CD4-positive, alpha-beta T cell (primary cell): ENCODE measurements around the gene HSPA6. TPM values are rescaled to one million over a fixed set of nuclear protein-coding genes. Genes with fewer than 3 reads are reported as not detected.
"Not testable (repeated sequence)": the region's sequence is repeated elsewhere in the genome, so short reads cannot be mapped to it uniquely, and the experiment has no call there.

Experiments used
- ATAC-seq: fragments of 200-7000 bp; cut with Tn5 transposase; one replicate; pipeline ENCODE4 v1.10.0; 2022; ENCODE audit warnings: mild to moderate bottlenecking; ENCODE audit not compliant: poor library complexity
- CTCF ChIA-PET: fragments of 350-600 bp; sonication (Branson Sonifier 250); formaldehyde crosslinking; loops from one replicate; lab custom pipeline; 2021; ENCODE audit warnings: antibody characterized with exemption, inconsistent platforms; lab: Charles Lee
- POLR2A ChIA-PET: fragments of 350-600 bp; sonication (Branson Sonifier 250); formaldehyde crosslinking; loops from one replicate; lab custom pipeline; 2021; ENCODE audit warnings: antibody characterized with exemption, inconsistent platforms; lab: Charles Lee
- DNase-seq, 14 experiments: peaks; one replicate each; pipeline ENCODE4 v3.0.0-alpha.2; 2013 to 2020; ENCODE audit warnings: mixed read lengths in 2 of 14
- H3K27ac ChIP-seq, 2 donors: one replicate each; pipeline versions ENCODE4 v1.5.1 to v1.7.0; 2013; ENCODE audit warnings: low read length in 2 of 2, low read depth in 1 of 2, mild to moderate bottlenecking in 1 of 2
- H3K27me3 ChIP-seq, 2 experiments: 1 replicate in 1 of 2; 2 replicates in 1 of 2; pipeline versions ENCODE4 v1.6.1 to v1.7.0; 2013; ENCODE audit warnings: low read length in 2 of 2, control low read depth in 1 of 2, mild to moderate bottlenecking in 1 of 2, moderate library complexity in 1 of 2; ENCODE audit not compliant: insufficient read depth in 2 of 2, control insufficient read depth in 1 of 2
- H3K36me3 ChIP-seq: one replicate; pipeline ENCODE4 v1.6.1; 2013; ENCODE audit warnings: low read length, control low read depth; ENCODE audit not compliant: insufficient read depth
- H3K4me1 ChIP-seq: one replicate; pipeline ENCODE4 v1.6.1; 2013; ENCODE audit warnings: low read length, control low read depth; ENCODE audit not compliant: insufficient read depth
- H3K4me3 ChIP-seq: one replicate; pipeline ENCODE4 v1.5.1; 2013; ENCODE audit warnings: mild to moderate bottlenecking, low read length, moderate library complexity
- H3K9me3 ChIP-seq, 2 experiments: 1 replicate in 1 of 2; 2 replicates in 1 of 2; pipeline versions ENCODE4 v1.6.1 to v1.7.0; 2013; ENCODE audit warnings: low read length in 2 of 2, mild to moderate bottlenecking in 2 of 2, control low read depth in 1 of 2, moderate library complexity in 1 of 2; ENCODE audit not compliant: control insufficient read depth in 1 of 2, insufficient read depth in 1 of 2
- H3K27ac Mint-ChIP-seq: one replicate; pipeline ENCODE4 v1.8.0; 2020; ENCODE audit warnings: mixed read lengths
- H3K27me3 Mint-ChIP-seq: one replicate; pipeline ENCODE4 v1.8.0; 2021; ENCODE audit warnings: mixed read lengths
- H3K36me3 Mint-ChIP-seq: one replicate; pipeline ENCODE4 v1.8.0; 2021; ENCODE audit warnings: low read depth, mixed read lengths
- H3K4me1 Mint-ChIP-seq: one replicate; pipeline ENCODE4 v1.8.0; 2021; ENCODE audit warnings: low read depth, mixed read lengths
- H3K4me3 Mint-ChIP-seq: one replicate; pipeline ENCODE4 v1.8.0; 2020; ENCODE audit warnings: mild to moderate bottlenecking, mixed read lengths
- H3K9me3 Mint-ChIP-seq: one replicate; pipeline ENCODE4 v1.8.0; 2020; ENCODE audit warnings: mixed read lengths
- intact Hi-C, 2 experiments: fragments of 100-400 bp; cut with DNase I in 1 of 2; cut with micrococcal nuclease in 1 of 2; formaldehyde crosslinking; loops; one replicate each; pipeline versions ENCODE4 v1.15.1 to v1.9.0; 2023 to 2025; cut with DNase I, micrococcal nuclease
- total RNA-seq, 174 experiments: library from RNA in 2 of 174; stranded (reverse) in 2 of 174; gene quantifications; one replicate each; pipeline ENCODE4 v1.2.3 and lab custom pipeline; 2021 to 2026

Gene HSPA6
- total RNA-seq, 2 experiments from 2014 or later = 0.78 to 1.0 TPM

- CTCF ChIA-PET, H3K4me1 ChIP-seq, ATAC-seq, intact Hi-C loops, H3K4me3 ChIP-seq, H3K27ac Mint-ChIP-seq, DNase-seq, H3K36me3 ChIP-seq, H3K4me1 Mint-ChIP-seq, POLR2A ChIA-PET, H3K4me3 Mint-ChIP-seq, H3K27me3 ChIP-seq, H3K27me3 Mint-ChIP-seq, H3K27ac ChIP-seq, H3K9me3 ChIP-seq, H3K36me3 Mint-ChIP-seq, H3K9me3 Mint-ChIP-seq: not testable (repeated sequence)
These were observed 47.4 kb downstream of the HSPA6 start for GRCh38 chr1:161571703-161572102.

Other genes with a start within 250 kb of the HSPA6 start
- 1 to 10 TPM; 3.1 to 3.2 TPM for gene MPZ, start 214.6 kb upstream of the HSPA6 start, total RNA-seq
- 10 to 100 TPM; 33.0 to 37.2 TPM for gene SDHC, start 210.2 kb upstream of the HSPA6 start, total RNA-seq
- not detected for gene CFAP126, start 156.7 kb upstream of the HSPA6 start, total RNA-seq
- under 1 TPM; 0.63 to 0.89 TPM for gene FCGR2A, start 19.1 kb upstream of the HSPA6 start, total RNA-seq
- gene FCGR3A, start 25.3 kb downstream of the HSPA6 start, total RNA-seq = under 1 TPM; 0.25 to 0.34 TPM
- not detected for gene FCGR3B, start 106.6 kb downstream of the HSPA6 start, total RNA-seq
- under 1 TPM in 1 of 2 experiments, not detected in 1; 0.36 TPM for gene FCGR2B, start 138.6 kb downstream of the HSPA6 start, total RNA-seq
- not detected for gene FCRLA, start 182.7 kb downstream of the HSPA6 start, total RNA-seq
- gene FCRLB, start 197.0 kb downstream of the HSPA6 start, total RNA-seq = under 1 TPM in 1 of 2 experiments, not detected in 1; 0.11 TPM
- 10 to 100 TPM; 20.3 to 23.0 TPM for gene DUSP12, start 225.2 kb downstream of the HSPA6 start, total RNA-seq
- 10 to 100 TPM; 16.2 to 17.1 TPM for gene ATF6, start 241.8 kb downstream of the HSPA6 start, total RNA-seq